GM19324 (cell line): ENCODE results near the gene NTSR1.
"Not testable (repeated sequence)": the region's sequence is repeated elsewhere in the genome, so short reads cannot be mapped to it uniquely, and the experiment has no call there.

Experiments used
- ATAC-seq: cut with Tn5 transposase; IDR thresholded peaks from one replicate; pipeline ENCODE4 v1.9.1; 2021; ENCODE audit warnings: mild to moderate bottlenecking, moderate library complexity; ENCODE audit not compliant: unreplicated experiment, low FRiP score

NTSR1 gene

DNA sequence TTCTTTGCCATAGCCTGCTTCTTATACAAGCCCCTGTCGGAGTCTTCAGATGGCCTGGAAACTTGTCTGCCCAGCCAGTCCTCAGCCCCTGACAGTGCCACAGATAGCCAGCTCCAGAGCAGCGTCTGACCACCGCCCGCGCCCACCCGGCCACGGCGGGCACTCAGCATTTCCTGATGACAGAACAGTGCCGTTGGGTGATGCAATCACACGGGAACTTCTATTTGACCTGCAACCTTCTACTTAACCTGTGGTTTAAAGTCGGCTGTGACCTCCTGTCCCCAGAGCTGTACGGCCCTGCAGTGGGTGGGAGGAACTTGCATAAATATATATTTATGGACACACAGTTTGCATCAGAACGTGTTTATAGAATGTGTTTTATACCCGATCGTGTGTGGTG, 36.9 kb upstream of the NTSR1 start:
- ATAC-seq, result no peak

DNA sequence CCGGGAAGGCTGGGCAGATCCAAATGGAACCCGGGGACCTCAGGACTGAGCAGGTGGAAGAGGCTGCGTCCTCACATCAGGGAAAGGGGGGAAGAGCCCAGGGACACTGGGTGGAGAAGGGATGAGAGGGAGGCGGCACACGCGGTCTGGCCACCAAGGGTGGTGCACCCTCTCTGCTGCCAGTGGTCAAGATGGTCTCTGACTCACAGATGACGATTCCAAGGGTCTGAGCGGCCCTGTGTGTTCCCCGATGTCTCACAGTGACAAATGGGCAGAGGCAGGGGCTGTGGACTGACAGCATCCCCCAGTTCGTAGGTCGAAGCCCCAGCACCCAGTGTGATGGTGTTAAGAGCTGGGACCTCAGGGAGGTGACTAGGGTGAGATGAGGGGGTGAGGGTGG, 34.3 kb upstream of the NTSR1 start:
- ATAC-seq, result no peak

DNA sequence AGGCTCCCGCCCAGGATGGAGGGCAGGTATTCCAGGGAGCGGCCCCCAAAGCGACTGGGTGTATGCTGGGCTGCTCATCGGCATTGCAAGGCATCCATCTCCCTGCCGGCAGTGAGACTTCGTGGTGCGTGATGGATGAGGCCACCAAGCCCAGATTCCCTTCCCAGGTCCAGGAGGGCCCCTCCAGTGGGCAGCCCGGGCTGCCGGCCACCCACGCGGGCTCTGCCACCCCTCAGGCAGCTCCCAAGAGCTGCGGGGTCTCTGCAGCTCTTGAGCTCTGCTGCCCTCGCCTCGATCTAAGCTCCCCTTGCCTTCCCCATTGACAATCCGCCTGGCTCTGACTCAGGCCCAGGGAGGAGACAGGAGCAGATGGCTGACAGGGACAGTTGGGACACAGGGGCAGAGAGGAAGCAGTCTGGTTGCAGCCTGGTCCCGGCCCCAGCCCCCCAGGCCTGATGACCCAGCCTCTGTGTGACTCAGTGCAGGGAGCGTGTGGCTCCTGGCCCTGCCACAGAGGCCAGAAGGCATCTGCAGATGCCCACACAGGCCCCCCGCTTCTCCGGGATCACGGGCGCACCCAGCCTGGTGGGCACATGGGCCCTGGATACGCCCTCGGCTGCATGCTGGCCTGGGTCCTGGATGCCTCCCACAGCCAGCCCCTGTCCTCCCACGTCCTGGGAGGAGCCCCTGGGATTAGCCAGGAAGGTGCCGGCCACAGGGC, 33.3 kb upstream of the NTSR1 start:
- ATAC-seq, result no peak

DNA sequence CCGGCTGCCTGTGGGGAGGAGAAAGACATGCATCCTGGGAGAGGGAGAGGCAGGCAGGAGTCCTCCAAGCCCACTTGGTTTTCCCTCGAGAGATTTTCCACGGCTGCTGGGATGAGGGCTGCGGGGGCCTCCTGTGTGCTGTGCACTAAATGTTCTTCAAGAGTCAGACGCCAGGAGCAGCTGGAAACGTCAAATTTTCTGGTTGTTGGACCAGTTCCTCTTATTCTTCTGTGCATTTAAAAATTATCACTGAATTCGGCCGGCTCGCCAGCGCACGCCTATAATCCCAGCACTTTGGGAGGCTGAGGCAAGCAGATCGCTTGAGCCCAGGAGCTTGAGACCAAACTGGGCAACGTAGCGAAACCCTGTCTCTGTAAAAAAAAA, 32.8 kb upstream of the NTSR1 start:
- no peak for ATAC-seq

DNA sequence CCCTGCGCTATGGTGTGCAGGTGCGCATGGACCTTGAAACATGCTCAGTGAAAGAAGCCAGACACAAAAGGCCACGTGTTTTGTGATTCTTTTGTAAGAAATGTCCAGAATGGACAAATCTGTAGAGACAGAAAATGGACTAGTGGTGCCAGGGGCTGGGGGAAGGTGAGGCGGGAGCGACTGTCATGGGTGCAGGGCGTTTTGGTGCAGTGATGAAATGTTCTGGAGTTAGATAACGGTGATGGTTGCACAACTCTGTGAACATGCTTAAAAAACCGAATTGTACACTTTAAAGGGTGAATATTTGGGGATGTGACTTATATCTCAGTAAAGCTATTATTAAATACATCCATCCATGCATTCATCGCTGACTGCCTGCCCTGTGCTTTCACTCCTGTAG, 31.7 kb upstream of the NTSR1 start:
- ATAC-seq, result no peak

DNA sequence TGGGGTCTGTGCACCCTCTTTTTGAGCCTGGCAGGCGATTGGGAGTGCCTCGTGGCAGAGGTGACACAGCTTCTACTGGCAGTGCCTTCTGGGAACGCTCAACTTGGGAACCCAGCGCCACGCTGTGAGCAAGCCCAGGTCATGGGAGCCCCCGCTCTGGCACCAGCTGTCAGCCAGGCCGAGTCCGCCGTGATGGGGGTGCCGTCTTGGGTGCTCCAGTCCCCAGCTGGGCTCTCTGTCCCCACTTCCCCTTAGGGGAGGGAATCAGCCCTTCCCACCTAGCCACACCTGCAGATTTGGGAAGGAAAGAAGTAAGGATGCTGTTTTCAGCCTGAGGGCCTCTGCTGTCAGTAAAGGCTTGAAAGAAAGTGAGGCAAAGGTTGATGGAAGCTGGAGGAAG, 31.0 kb upstream of the NTSR1 start:
- ATAC-seq, result no peak

DNA sequence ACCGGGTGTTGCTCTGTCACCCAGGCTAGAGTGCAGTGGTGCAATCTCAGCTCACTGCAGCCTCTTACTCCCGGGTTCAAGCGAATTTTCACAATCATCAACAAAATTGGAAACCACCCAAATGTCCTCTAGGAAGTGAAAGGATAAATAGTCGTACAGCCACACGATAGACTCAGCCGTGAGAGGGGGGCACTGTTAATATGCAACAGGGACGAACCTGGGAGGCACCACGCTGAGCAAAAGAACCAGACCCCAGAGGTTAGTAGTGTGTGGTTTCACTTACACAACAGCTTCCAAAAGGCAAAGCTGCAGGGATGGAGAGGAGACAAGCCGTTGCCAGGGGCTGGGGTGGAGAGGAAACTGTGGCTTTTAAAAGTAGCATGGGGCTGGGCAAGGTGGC, 30.1 kb upstream of the NTSR1 start:
- no peak for ATAC-seq

DNA sequence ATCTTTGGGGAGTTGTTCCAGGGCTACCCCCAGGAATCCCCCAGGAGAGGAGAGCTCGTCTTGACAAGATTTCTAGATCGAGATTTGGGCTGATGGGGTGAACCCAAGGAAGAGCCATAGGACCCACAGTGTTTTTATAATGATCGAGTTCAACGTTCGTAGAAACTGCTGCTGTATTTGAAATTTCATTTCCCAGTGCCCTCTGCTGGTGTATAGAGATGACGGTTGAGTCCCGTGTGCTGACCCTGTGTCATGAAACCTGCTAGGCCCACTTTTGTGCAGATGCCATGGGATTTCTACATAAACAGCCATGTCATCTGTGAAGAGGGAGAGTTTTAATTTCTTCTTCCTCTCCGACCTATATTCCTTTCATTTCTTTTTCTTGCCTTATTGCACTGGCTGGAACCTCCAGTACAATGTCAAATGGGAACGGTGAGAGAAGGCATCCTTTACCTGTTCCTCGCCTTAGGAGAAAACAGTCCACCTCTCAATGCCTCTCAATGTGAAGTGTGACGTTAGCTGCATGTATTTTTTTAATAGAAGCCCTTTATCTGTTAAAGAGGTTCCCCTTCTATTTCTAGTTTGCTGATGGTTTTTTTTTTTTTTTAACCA, 28.6 kb upstream of the NTSR1 start:
- ATAC-seq, result no peak

DNA sequence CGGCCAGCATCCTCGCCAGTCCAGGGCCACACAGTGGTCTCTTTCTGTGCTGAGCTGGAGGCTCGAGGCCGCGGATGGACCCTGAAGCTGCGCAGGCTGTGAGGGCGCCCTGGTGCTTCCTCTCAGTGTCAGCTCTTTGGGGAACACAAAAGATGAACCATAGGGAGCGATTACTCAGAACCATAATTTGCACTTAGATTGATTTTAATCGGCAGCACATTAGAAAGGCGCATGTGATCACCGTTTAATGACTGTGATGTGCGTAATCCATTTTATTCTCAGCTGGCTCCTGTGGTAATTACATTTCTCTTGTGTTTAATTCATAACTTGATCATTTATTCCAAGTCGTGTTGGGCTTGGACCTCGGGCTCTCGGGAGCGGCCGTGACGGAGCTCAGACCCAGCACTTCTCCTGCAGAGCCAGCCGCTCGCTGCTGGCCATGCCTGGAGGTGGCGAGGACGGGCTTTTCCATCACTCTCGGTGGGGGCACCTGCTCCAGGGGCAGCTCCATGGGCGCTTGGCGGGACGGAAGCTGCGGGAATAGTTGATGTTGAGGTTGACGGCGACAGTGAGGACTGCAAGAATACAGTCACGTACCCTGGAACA, 25.6 kb upstream of the NTSR1 start:
- no peak for ATAC-seq

DNA sequence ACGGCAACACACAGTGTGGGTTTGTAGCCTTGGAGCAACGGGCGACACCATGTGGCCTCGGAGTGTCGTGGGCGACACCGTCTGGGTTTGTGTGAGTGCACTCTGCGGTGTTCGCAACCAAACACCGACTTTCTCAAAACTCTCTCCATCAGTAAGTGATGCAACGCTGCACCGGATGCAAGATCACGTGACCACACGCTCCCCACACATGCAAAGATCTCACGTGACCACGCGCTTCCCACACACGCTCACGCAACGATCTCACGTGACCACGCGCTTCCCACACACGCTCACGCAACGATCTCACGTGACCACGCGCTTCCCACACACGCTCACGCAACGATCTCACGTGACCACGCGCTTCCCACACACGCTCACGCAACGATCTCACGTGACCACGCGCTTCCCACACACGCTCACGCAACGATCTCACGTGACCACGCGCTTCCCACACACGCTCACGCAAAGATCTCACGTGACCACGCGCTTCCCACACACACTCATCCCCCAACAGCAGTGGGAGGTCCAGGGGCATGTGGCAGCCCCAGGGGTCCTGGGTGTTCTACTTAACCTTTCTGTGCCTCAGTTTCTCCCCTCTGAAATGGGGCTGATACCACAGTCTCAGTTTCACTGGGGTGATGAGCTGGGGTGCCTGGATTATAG, 24.8 kb upstream of the NTSR1 start:
- not testable (repeated sequence) for ATAC-seq

DNA sequence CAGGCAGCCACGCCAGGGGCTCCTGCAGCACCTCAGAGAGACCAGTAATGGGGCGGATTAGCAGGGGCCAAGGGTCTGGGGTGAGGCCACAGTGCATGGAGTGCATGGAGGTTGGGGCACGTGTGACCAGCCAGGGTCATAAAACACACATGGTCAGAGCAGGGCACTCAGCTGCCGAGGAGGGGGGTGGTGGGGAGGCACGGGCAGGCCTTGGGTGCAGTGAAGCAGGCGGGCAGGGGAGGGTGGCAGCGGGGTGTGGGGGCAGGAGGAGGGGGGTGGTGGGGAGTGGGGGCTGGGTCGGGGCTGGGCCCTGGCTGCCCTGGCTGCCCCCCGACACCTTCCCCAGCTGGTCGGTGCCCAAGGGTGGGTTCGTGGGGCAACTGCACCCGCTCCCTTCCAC, 23.7 kb upstream of the NTSR1 start:
- ATAC-seq, result no peak

DNA sequence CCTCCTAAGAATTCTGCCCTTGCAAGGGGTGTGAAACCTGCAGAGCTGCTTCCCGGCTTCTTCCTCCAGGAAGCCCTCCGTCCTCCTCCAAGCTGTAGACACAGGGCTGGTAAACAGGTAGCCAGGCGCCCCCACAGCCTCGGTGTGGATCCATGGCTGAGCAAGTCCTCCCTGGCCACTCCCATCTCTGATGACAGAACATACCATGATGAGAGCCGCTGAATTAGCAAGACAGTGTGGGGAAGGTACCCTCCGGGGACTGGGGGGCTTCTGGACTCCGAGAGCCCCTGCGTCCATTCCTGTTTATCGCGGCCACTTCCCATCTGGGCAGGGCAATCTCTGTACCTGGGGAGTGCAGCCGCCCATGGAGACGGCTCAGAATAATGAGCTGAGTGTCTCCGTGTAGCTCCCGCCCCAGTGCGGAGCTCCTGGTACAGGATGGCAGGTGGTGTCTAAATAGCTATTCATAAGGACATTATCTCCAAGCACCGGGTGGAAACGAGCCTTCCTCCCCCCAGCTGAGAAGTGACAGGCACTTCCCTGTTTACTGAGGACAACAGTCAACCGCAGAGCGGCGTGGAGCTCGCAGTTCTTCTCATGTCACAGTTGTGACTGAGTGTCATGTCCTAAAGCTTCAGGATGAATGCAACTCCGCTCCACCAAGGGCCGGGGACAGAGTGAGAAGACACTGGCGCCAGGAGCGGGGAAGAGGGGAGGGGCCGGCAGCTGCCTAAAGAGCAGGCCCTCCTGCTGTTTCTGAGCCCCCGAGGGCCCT, 22.7 kb upstream of the NTSR1 start:
- ATAC-seq, result no peak

DNA sequence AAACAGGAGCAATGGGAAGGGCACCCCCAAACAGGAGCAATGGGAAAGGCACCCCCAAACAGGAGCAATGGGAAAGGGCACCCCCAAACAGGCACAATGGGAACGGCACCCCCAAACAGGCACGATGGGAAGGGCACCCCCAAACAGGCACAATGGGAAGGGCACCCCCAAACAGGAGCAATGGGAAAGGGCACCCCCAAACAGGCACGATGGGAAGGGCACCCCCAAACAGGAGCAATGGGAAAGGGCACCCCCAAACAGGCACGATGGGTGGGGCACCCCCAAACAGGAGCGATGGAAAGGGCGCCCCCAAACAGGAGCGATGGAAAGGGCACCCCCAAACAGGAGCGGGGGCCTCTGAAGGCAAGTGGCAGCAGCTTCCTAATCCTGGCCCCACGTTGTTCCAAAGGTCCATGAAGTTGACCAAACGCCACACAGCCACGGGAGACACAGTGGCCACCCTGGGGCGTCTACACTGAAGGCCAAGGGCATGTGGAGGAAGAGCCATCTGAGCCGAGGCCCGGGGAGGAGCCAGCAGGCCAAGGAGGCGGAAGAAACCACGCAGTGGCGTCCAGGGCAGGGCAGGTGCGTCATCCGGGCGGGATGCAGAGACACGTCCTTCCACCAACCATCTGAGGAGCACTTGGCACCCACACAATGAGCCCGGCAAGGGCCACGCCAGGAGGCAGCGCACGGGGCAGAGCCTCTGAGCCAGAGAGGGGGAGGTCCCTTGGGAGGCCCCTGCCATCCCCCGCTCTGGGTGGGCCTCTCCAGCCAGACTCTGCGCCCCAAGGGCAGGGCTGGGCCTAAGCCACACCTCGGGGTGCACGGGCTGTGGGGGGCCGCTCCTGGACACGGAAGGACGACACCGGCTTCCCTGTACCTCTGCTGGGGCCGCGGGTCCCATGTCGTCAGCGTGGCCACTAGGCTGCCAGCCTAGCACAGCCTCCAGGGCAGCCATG, 21.5 kb upstream of the NTSR1 start:
- ATAC-seq, result no peak

DNA sequence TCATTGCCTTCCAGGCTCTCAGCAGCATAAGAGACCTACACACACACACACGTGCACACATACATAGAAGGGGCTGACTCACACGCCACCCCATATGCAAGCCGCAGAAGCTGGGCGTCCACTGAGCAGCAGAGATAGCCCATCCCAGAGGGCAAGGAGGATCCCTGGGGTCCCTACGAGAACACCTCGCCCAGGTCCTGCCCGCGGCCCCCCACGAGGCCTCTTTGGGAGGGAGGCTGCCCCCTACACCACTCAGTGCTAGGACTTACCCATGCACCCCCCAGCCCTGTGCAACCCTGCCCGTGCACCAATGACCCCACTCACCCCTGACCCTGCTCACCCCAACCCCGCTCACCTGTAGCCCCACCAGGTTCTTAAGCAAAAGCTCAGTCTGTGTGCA, 20.6 kb upstream of the NTSR1 start:
- no peak for ATAC-seq

DNA sequence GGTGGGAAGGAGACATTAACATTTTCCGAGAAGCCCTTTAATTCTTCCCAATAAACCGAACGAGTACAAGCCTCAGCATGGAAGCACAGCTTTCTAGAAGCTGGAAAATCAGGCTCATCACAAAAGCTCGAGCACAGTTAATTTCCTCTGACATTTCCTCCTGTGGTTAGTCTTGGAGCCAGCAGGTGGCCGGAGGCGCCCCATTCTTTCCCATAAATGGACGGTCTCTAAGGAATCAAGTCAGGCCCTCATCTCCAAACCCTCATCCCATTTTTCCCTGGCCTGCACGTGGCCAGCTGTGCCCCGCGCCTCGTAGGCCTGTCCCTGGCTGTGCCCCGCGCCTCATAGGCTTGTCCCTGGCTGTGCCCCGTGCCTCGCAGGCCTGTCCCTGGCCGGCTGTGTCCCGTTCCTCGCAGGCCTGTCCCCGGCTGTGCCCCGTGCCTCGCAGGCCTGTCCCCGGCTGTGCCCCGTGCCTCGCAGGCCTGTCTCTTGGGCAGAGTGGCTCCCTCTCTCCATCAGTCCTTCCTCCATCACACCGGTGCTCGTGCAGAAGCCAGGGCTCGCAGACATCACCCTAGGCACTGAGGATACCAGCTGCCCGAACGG, 19.7 kb upstream of the NTSR1 start:
- no peak for ATAC-seq

DNA sequence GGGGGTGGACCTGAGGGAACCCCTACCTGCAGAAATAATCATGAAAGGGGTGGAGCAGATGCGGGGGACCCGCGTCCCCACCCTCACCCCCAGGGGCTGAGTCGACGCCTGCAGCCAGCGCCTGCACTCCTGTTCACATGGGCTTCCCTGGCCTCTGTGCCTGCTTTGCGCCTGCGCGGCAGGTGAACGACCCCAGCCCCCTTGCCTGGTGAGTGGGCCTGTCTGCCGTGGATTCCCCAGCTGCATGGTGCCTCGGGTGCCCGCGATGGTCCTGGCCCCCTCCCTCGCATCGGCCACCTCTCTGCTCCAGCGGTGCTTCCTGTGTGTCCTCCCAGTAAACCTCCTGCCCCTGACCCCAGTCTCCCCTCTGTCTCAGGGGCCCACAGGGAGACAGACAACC, 18.8 kb upstream of the NTSR1 start:
- no peak for ATAC-seq

DNA sequence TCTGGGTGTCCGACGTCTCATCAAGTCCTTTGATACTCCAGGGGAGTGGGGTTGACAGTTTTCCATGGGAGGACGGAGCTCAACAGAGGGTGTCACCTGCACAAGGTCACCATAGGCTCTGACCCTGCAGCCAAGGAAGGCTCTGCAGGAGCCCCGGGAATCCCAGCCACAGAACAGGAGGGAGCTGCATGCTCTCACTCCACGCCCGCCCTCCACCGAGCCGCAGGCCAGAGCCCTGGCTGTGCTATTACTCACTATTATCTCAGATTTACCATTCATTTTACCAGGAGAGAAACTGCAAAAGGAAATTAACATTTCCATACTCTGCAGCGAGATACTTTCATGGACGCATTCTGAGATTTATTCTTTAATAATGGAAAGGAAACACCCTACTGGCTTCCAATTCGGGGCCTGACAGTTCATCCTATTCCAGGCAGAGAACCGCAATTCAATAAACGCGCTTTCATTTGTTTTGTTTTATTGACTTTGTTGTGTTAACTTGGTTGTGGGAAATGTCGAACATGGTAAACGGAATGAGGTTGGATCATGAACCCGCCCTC, 18.3 kb upstream of the NTSR1 start:
- ATAC-seq, result no peak

DNA sequence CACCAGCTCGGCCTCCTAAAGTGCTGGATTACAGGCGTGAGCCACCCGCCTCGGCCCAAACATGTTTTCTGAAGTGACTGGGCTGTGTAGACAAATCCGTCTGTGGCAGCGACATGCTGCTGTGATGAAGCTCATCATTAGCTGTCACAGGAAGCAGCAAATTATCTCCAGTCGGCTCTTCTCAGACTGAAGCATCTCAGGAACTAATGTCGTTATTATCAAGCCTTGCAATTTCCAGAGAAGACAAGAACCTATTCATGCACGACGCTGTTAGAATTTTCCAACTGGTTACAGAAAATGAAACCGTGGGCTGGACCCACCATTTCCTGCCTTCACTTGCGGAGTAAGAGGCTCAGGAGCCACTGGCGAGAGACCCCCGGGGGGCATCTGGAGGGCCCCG, 17.1 kb upstream of the NTSR1 start:
- ATAC-seq, result no peak

DNA sequence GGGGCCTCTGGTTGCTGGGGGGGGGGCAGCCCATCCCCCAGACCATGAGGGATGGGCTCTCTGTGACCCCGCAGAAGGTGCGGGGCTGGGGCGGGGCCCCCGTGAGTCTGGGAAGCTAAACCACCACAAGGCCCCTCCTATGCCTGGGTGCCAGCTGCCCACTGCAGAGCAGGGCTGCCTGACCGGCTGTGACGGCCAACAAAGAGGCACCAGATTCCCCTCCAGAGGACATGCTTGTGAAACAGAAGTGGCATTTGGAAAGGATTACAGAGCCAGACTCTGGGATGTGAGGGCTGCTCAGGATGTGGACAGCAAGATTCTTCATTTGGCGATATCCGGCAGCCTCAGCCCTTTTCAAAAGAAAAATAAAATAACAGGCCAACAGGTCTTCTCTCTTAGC, 16.5 kb upstream of the NTSR1 start:
- no peak for ATAC-seq
